GM12801 (cell line): ENCODE results near the gene PADI6.

ENCODE experiments used
- CTCF ChIP-seq: IDR thresholded peaks from one replicate; pipeline ENCODE4 v1.5.1; 2011; ENCODE audit warnings: control low read depth; ENCODE audit not compliant: insufficient read length; ENCODE audit errors: extremely low read depth

PADI6 gene

GRCh38 chr1:17440074-17440826 lies 68.3 kb downstream of the PADI6 start:
- no peak for TF ChIP-seq CTCF

- no peak for TF ChIP-seq CTCF
Observed at GRCh38 chr1:17440827-17441168, 68.8 kb downstream of the PADI6 start.

GRCh38 chr1:17441265-17441992 lies 69.4 kb downstream of the PADI6 start:
- no peak for TF ChIP-seq CTCF

- TF ChIP-seq CTCF, result no peak
Observed at GRCh38 chr1:17441993-17442357, 70.0 kb downstream of the PADI6 start.

GRCh38 chr1:17442841-17443240 lies 70.8 kb downstream of the PADI6 start:
- TF ChIP-seq CTCF, result no peak

- no peak for TF ChIP-seq CTCF
Observed at GRCh38 chr1:17447501-17447992, 75.6 kb downstream of the PADI6 start.
